Mesenteric fat pad (tissue), 1 donor: ENCODE data around the gene LMAN2L. TPM values are rescaled to one million over a fixed set of nuclear protein-coding genes. Genes with fewer than 3 reads are reported as not detected.

Source experiments
- DNase-seq: peaks from one replicate; pipeline ENCODE4 v3.0.0-alpha.2; 2020; ENCODE audit warnings: low spot score
- total RNA-seq: library from RNA; stranded (reverse); fragmentation: NEBNext Ultra II Directional; extraction: Animal tissue kit (Norgen Biotek cat#: 25700); gene quantifications from one replicate; pipeline ENCODE4 v1.2.1, GENCODE V29; 2021
- donor health status: DM: yes; HTN: yes; CAD: no.

Gene LMAN2L
- total RNA-seq, 1 donor from 2014 or later: 10.2 TPM

- no peak for DNase-seq
Measured at GRCh38 chr2:96760986-96761832, 21.3 kb upstream of the LMAN2L start.

- DNase-seq: peak; percentile 97
Measured at GRCh38 chr2:96760036-96760985, 20.4 kb upstream of the LMAN2L start, which contains the start of gene CNNM4. Gene CNNM4 (plus strand): TSS chr2:96760902. CDS start chr2:96761000, 98 bp downstream.

- DNase-seq: no peak
Measured at GRCh38 chr2:96759548-96759947, 19.7 kb upstream of the LMAN2L start.

GRCh38 chr2:96758987-96759386, 19.1 kb upstream of the LMAN2L start:
- DNase-seq: no peak

GRCh38 chr2:96757477-96757860, 17.6 kb upstream of the LMAN2L start:
- DNase-seq: no peak

- DNase-seq: no peak
Measured at GRCh38 chr2:96756788-96757476, 17.1 kb upstream of the LMAN2L start.

- DNase-seq: no peak
Measured at GRCh38 chr2:96754317-96754716, 14.5 kb upstream of the LMAN2L start.

GRCh38 chr2:96753661-96754282, 13.9 kb upstream of the LMAN2L start:
- no peak for DNase-seq

GRCh38 chr2:96751800-96752199, 11.9 kb upstream of the LMAN2L start:
- DNase-seq: no peak

GRCh38 chr2:96747061-96747617, 7.3 kb upstream of the LMAN2L start:
- no peak for DNase-seq

- DNase-seq: no peak
Measured at GRCh38 chr2:96739076-96739632, 710 bp downstream of the LMAN2L start.

- no peak for DNase-seq
Measured at GRCh38 chr2:96737831-96738230, 2.0 kb downstream of the LMAN2L start.

- no peak for DNase-seq
Measured at GRCh38 chr2:96737251-96737650, 2.6 kb downstream of the LMAN2L start.

- no peak for DNase-seq
Measured at GRCh38 chr2:96734880-96735583, 4.8 kb downstream of the LMAN2L start.

- no peak for DNase-seq
Measured at GRCh38 chr2:96733931-96734330, 5.9 kb downstream of the LMAN2L start.

GRCh38 chr2:96730212-96730611, 9.7 kb downstream of the LMAN2L start:
- DNase-seq: no peak

GRCh38 chr2:96729748-96730147, 10.1 kb downstream of the LMAN2L start:
- no peak for DNase-seq

- no peak for DNase-seq
Measured at GRCh38 chr2:96727431-96727830, 12.4 kb downstream of the LMAN2L start.

- no peak for DNase-seq
Measured at GRCh38 chr2:96726131-96726530, 13.7 kb downstream of the LMAN2L start.

- DNase-seq: no peak
Measured at GRCh38 chr2:96716388-96716787, 23.5 kb downstream of the LMAN2L start.
